Gastroesophageal sphincter (tissue), 4 donors: ENCODE data around the gene RNF113A. TPM values are rescaled to one million over a fixed set of nuclear protein-coding genes. Genes with fewer than 3 reads are reported as not detected.
A peak's percentile ranks its signal among the peaks of the same experiment; 100 is the strongest.

Source experiments
- ATAC-seq: fragments of 150-250 bp; one replicate; pipeline ENCODE4 v1.9.1; 2016; ENCODE audit warnings: mild to moderate bottlenecking, moderate library complexity
- H3K27ac ChIP-seq, 4 donors: fragments of 200-600 bp; sonication (generic) in 3 of 4; 1 replicate in 3 of 4; 2 replicates in 1 of 4; pipeline ENCODE4 v1.5.1; 2016 to 2019
- H3K27me3 ChIP-seq: fragments of 200-600 bp; sonication (generic); one replicate; pipeline ENCODE4 v1.5.1; 2019
- H3K36me3 ChIP-seq, 2 donors: fragments of 200-600 bp; sonication (generic); one replicate each; pipeline ENCODE4 v1.5.1; 2019; ENCODE audit warnings: control low read depth in 1 of 2
- H3K4me1 ChIP-seq, 3 donors: fragments of 200-600 bp; sonication (generic); 1 replicate in 2 of 3; 2 replicates in 1 of 3; pipeline ENCODE4 v1.5.1; 2016 to 2019; ENCODE audit warnings: control low read depth in 2 of 3
- H3K4me3 ChIP-seq, 2 donors: fragments of 200-600 bp; sonication (generic); one replicate each; pipeline ENCODE4 v1.5.1; 2019; ENCODE audit warnings: mild to moderate bottlenecking in 1 of 2, moderate library complexity in 1 of 2
- H3K9me3 ChIP-seq, 3 donors: fragments of 200-600 bp; sonication (generic); one replicate each; pipeline ENCODE4 v1.5.1; 2017 to 2019; ENCODE audit warnings: control low read depth in 2 of 3
- EP300 ChIP-seq: sonication (generic); formaldehyde crosslinking; IDR thresholded peaks from one replicate; pipeline ENCODE4 v1.6.1; 2017; ENCODE audit warnings: antibody characterized with exemption, mild to moderate bottlenecking
- POLR2A ChIP-seq, 2 donors: fragments of 450-650 bp; IDR thresholded peaks; one replicate each; pipeline ENCODE4 v1.6.1; 2017; ENCODE audit warnings: antibody characterized with exemption in 2 of 2, mild to moderate bottlenecking in 2 of 2, moderate library complexity in 1 of 2
- POLR2AphosphoS5 ChIP-seq: sonication (generic); formaldehyde crosslinking; IDR thresholded peaks from one replicate; pipeline ENCODE4 v1.6.1; 2017; ENCODE audit warnings: antibody characterized with exemption
- WGBS, 2 donors: methylation state at CpG; one replicate each; pipeline ENCODE4 v1.1.5; 2018; ENCODE audit warnings: low coverage in 1 of 2; 5-methylcytosine and 5-hydroxymethylcytosine counted together
- total RNA-seq, 4 donors: library from RNA; depleted of rRNA; stranded (reverse); fragments of >200 nt; gene quantifications; one replicate each; pipeline ENCODE4 v1.1.0, GENCODE V29; 2016
- TF ChIP-seq, protein P1 (sequence below), 4 experiments: fragments of 200-600 bp in 2 of 4; fragments of 450-650 bp in 2 of 4; sonication (generic) in 1 of 4; IDR thresholded peaks; one replicate each; pipeline ENCODE4 v1.5.1; 2017 to 2019; ENCODE audit warnings: antibody characterized with exemption in 4 of 4, mild to moderate bottlenecking in 2 of 4, moderate library complexity in 2 of 4

The RNF113A gene
- total RNA-seq, 4 donors from 2014 or later = 6.4 to 18.6 (median 12.6) TPM

DNA sequence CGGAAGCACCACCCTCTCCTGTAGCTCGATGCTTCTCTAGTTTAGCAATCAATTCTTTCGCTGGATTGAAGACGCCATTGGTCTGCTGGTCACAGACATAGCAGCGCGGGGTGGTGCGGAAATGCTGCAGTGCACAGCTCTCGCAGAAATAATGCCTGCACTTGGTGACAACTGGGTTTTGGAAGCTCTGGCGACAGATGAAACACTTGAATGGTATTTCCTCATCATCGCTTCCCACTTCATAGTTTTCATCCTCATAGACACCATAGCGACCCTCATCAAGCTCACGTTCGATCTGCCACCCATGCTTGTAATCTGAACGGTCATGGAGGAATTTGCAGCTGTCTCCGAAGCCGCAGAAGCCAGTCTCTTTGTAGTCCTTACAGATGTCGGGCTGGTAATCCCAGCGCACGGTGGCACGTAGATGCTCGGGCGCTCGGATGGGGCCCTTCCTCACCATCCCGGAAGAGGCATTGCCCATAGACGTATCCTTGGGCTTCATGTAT is 854 bp downstream of the RNF113A start:
- WGBS, 2 donors = 0 to 24% methylated on average over 2 to 10 of the region's 25 CpGs
- Histone ChIP-seq H3K36me3 (peaks cover 0 to 5% of the 10 kb centered on the region in 2 donors), H3K4me1 (peaks cover 0 to 14% (median 0%) of the 10 kb centered on the region in 3 donors), H3K27ac (peak overlapping the region; percentile 74 to 90 (median 90)), H3K27me3 (no peaks in the 10 kb centered on the region), H3K4me3 (peak overlapping the region; percentile 63 to 65), H3K9me3 (no peaks in the 10 kb centered on the region)
- no peak for TF ChIP-seq EP300
- TF ChIP-seq, protein P1, sequence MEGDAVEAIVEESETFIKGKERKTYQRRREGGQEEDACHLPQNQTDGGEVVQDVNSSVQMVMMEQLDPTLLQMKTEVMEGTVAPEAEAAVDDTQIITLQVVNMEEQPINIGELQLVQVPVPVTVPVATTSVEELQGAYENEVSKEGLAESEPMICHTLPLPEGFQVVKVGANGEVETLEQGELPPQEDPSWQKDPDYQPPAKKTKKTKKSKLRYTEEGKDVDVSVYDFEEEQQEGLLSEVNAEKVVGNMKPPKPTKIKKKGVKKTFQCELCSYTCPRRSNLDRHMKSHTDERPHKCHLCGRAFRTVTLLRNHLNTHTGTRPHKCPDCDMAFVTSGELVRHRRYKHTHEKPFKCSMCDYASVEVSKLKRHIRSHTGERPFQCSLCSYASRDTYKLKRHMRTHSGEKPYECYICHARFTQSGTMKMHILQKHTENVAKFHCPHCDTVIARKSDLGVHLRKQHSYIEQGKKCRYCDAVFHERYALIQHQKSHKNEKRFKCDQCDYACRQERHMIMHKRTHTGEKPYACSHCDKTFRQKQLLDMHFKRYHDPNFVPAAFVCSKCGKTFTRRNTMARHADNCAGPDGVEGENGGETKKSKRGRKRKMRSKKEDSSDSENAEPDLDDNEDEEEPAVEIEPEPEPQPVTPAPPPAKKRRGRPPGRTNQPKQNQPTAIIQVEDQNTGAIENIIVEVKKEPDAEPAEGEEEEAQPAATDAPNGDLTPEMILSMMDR (IDR thresholded peaks at IDR 0.05) = no peak
- TF ChIP-seq POLR2AphosphoS5 = no peak
- no peak for TF ChIP-seq POLR2A (IDR thresholded peaks at IDR 0.05)
- ATAC-seq = no peak

GRCh38 chrX:119853444-119853843 is 18.1 kb downstream of the RNF113A start:
- H3K9me3 ChIP-seq = no peaks in the 10 kb centered on the region
- H3K4me1 ChIP-seq = peaks cover 0 to 9% (median 0%) of the 10 kb centered on the region in 3 donors
- peaks cover 0 to 24% of the 10 kb centered on the region in 2 donors for H3K36me3 ChIP-seq
- H3K27ac ChIP-seq = peak overlapping the region; percentile 73 to 90 (median 86)
- peak overlapping the region; percentile 67 to 90 for H3K4me3 ChIP-seq
- no peaks in the 10 kb centered on the region for H3K27me3 ChIP-seq
- no peak for ATAC-seq
- no peak for TF ChIP-seq POLR2AphosphoS5
- TF ChIP-seq POLR2A (IDR thresholded peaks at IDR 0.05) = no peak
- TF ChIP-seq, protein P1 (IDR thresholded peaks at IDR 0.05) = no peak
- no peak for TF ChIP-seq EP300
- WGBS, 2 donors = 18 to 55% methylated on average over 5 to 6 of the region's 10 CpGs

DNA sequence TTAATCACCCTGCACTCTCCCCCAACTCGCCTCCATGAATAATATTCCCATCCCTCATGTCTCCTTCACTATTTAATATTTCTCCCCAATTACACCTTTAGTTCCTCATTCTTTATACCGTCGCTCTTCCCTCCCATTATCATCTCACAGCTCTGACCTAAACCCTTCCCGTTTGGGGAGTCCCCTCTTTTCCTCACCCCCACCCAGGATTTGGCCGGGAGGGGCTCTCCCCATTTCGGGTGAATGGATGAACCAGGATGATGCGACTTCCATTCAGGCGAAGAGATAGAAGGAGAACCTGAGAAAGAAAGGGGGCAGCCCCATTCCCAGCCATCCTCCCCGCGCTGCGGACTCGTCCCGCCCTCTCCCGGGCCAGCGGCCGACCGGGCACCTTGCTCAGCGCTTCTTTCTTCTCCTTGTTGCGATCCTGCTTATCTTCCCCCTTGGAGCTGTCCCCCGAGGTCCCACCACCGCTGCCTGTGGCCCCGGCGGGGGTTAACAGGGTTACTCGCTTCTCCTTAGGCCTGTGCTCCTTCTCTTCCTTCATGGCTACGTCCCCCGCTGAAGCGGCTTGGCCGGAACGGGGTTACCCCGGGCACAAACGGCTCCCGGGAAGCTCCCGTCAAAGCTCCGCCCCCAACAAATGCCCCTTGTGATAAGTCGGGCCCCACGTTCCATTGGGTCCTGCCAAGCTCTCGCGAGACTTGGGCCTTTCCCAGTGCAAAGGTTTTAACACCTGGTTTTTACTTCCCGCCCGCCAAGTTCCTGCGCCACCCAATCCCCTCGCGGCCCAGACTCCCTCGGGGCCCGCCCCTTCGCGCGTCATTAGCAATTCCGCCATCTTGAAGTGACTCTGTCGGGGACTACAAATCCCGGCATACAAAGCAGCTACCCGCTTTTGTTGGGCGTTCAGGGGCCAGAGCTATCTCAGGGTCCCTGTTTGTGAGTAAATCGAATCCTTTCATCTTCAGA is 18.9 kb downstream of the RNF113A start, which contains the start of gene UPF3B:
UPF3B (minus strand) TSS at position 582 of the 972 bp plus-strand sequence; CDS start at position 547, 35 bp downstream.
- Histone ChIP-seq H3K27me3 (no peaks in the 10 kb centered on the region), H3K4me1 (peaks cover 0 to 9% (median 0%) of the 10 kb centered on the region in 3 donors), H3K27ac (peak within 1 kb of the TSS; percentile 85 to 98 (median 89)), H3K9me3 (no peaks in the 10 kb centered on the region), H3K36me3 (peaks cover 0 to 32% of the 10 kb centered on the region in 2 donors), H3K4me3 (peak within 1 kb of the TSS; percentile 67 to 90)
- WGBS, 2 donors = 0 to 18% methylated on average over 6 to 13 of the region's 54 CpGs
- ATAC-seq = peak; percentile 97
- peak; percentile 33 for TF ChIP-seq POLR2AphosphoS5
- no peak for TF ChIP-seq EP300
- TF ChIP-seq, protein P1 (IDR thresholded peaks at IDR 0.05) = peak in 1 of 4 experiments; percentile 19
- peak; percentile 32 to 38 for TF ChIP-seq POLR2A (IDR thresholded peaks at IDR 0.05)

- H3K27ac ChIP-seq = no peak overlapping the region
- TF ChIP-seq POLR2A (IDR thresholded peaks at IDR 0.05) = no peak
- no peak for TF ChIP-seq EP300
- no peak for TF ChIP-seq POLR2AphosphoS5
- no peak overlapping the region for H3K4me3 ChIP-seq
- no peak for ATAC-seq
- no peaks in the 10 kb centered on the region for H3K9me3 ChIP-seq
- WGBS, 2 donors = 80 to 93% methylated on average over 2 to 3 of the region's 3 CpGs
- H3K27me3 ChIP-seq = no peaks in the 10 kb centered on the region
- H3K36me3 ChIP-seq = peaks cover 0 to 92% of the 10 kb centered on the region in 2 donors
- H3K4me1 ChIP-seq = no peaks in the 10 kb centered on the region
These were observed 37.6 kb downstream of the RNF113A start for GRCh38 chrX:119833905-119834304.

- 91 to 100% methylated on average over 2 to 3 of the region's 5 CpGs for WGBS, 2 donors
- TF ChIP-seq POLR2A (IDR thresholded peaks at IDR 0.05) = no peak
- no peak for TF ChIP-seq EP300
- TF ChIP-seq POLR2AphosphoS5 = no peak
- TF ChIP-seq, protein P1 (IDR thresholded peaks at IDR 0.05) = no peak
- no peak overlapping the region for H3K27ac ChIP-seq
- no peaks in the 10 kb centered on the region for H3K4me1 ChIP-seq
- H3K4me3 ChIP-seq = no peak overlapping the region
- H3K9me3 ChIP-seq = no peaks in the 10 kb centered on the region
- H3K27me3 ChIP-seq = no peaks in the 10 kb centered on the region
- ATAC-seq = no peak
- H3K36me3 ChIP-seq = peaks cover 0 to 40% of the 10 kb centered on the region in 2 donors
These were observed 43.1 kb downstream of the RNF113A start for GRCh38 chrX:119828446-119828845.
